ENCODE results near the gene MAST3. TPM values are rescaled to one million over a fixed set of nuclear protein-coding genes. Genes with fewer than 3 reads are reported as not detected.
"Not testable (repeated sequence)": the region's sequence is repeated elsewhere in the genome, so short reads cannot be mapped to it uniquely, and the experiment has no call there.

MAST3 gene
- total and polyA plus RNA-seq, 2 donors (not counting 1 experiment from before 2014, with no cell fraction given): 43.5 to 85.5 TPM

GRCh38 chr19:18086590-18087138 is 10.9 kb upstream of the MAST3 start, which contains the start of gene IL12RB1:
IL12RB1 (minus strand) TSS chr19:18086934; CDS start chr19:18086823, 111 bp downstream.
- H3K79me2 ChIP-seq (ENCODE audit: control insufficient read depth, insufficient read depth, low read length): peaks cover 40% of the 10 kb centered on the region
- peaks cover 57% of the 10 kb centered on the region for H3K4me1 Mint-ChIP-seq
- WGBS (ENCODE audit: insufficient coverage): 0% methylated on average over 4 of the region's 12 CpGs
- H3K4me1 ChIP-seq (ENCODE audit: control insufficient read depth in 2 of 2, insufficient read depth in 2 of 2, low read length in 2 of 2): peaks cover 48 to 60% of the 10 kb centered on the region in 2 donors
- peak within 1 kb of the TSS; percentile 90 for H3K4me3 Mint-ChIP-seq
- ChIA-PET CTCF (interaction anchor here (0.7 to 7.1 kb wide), 4 partner anchors 24 to 144 kb away, joined by 3 to 58 read pairs (median 5); no protein-coding TSS in a partner anchor), POLR2A (interaction anchor here (0.5 to 2.2 kb wide), 8 partner anchors 11 to 750 kb away, joined by 3 to 13 read pairs (median 4); partner anchors contain the start of genes ARRDC2 and MAST3)
- H3K36me3 ChIP-seq (replicated peaks in 1 of 2; ENCODE audit: control extremely low read depth in 1 of 2, control insufficient read depth in 1 of 2, extremely low read depth in 1 of 2, insufficient read depth in 2 of 2, low read length in 1 of 2): no peaks in the 10 kb centered on the region
- H3K27ac Mint-ChIP-seq: peak within 1 kb of the TSS; percentile 92
- peak; percentile 73 for DNase-seq
- no peaks in the 10 kb centered on the region for H3K27me3 ChIP-seq (replicated peaks in 1 of 4; ENCODE audit: control extremely low read depth in 1 of 4, control insufficient read depth in 3 of 4, insufficient read depth in 4 of 4, low read length in 3 of 4)
- intact Hi-C loops (cut with micrococcal nuclease): no loop called here
- H3K9me3 ChIP-seq (ENCODE audit: control extremely low read depth in 1 of 3, control insufficient read depth in 2 of 3, insufficient read depth in 1 of 3, low read length in 2 of 3): no peaks in the 10 kb centered on the region
- no peak for TF ChIP-seq CTCF (IDR thresholded peaks at IDR 0.05)
- TF ChIP-seq EZH2 (IDR thresholded peaks at IDR 0.05; ENCODE audit: borderline replicate concordance, insufficient read depth, low read depth, low read length, poor library complexity, severe bottlenecking): no peak
- H3K4me3 ChIP-seq (ENCODE audit: control extremely low read depth in 1 of 5, extremely low read depth in 1 of 5, insufficient read depth in 1 of 5, low read depth in 2 of 5, low read length in 4 of 5): peak within 1 kb of the TSS; percentile 42 to 87 (median 61)
- peak within 1 kb of the TSS; percentile 94 for H2AFZ ChIP-seq (ENCODE audit: insufficient read depth, low read depth, low read length, poor library complexity, severe bottlenecking)
- peak within 1 kb of the TSS; percentile 92 for H3K9ac ChIP-seq (ENCODE audit: low read length)
- H3K27ac ChIP-seq (ENCODE audit: low read length in 2 of 2): peak within 1 kb of the TSS; percentile 73 to 79
- ATAC-seq (ENCODE audit: low read depth): peak; percentile 47
- H3K27me3 Mint-ChIP-seq: no peaks in the 10 kb centered on the region
- H4K20me1 ChIP-seq (ENCODE audit: control insufficient read depth, insufficient read depth, low read length, poor library complexity, severe bottlenecking): no peaks in the 10 kb centered on the region
- H3K4me2 ChIP-seq (replicated peaks; ENCODE audit: low read depth, low read length, poor library complexity, severe bottlenecking): peak within 1 kb of the TSS; percentile 98
- peaks cover 8% of the 10 kb centered on the region for H3K9me3 Mint-ChIP-seq (ENCODE audit: insufficient read depth)

GRCh38 chr19:18089096-18089541 is 8.5 kb upstream of the MAST3 start:
- Mint-ChIP-seq H3K4me1 (peaks cover 60% of the 10 kb centered on the region), H3K27ac (peak overlapping the region; percentile 97), H3K4me3 (peak overlapping the region; percentile 80)
- Histone ChIP-seq H3K79me2 (ENCODE audit: control insufficient read depth, insufficient read depth, low read length) (peaks cover 37% of the 10 kb centered on the region), H3K4me2 (replicated peaks; ENCODE audit: low read depth, low read length, poor library complexity, severe bottlenecking) (peak overlapping the region; percentile 69), H3K4me1 (ENCODE audit: control insufficient read depth in 2 of 2, insufficient read depth in 2 of 2, low read length in 2 of 2) (peaks cover 53 to 69% of the 10 kb centered on the region in 2 donors), H3K27ac (ENCODE audit: low read length in 2 of 2) (peak overlapping the region; percentile 94 to 97)
- H4K20me1 ChIP-seq (ENCODE audit: control insufficient read depth, insufficient read depth, low read length, poor library complexity, severe bottlenecking); H3K9me3 Mint-ChIP-seq (ENCODE audit: insufficient read depth); H2AFZ ChIP-seq (ENCODE audit: insufficient read depth, low read depth, low read length, poor library complexity, severe bottlenecking); H3K27me3 Mint-ChIP-seq; H3K4me3 ChIP-seq (ENCODE audit: control extremely low read depth in 1 of 5, extremely low read depth in 1 of 5, insufficient read depth in 1 of 5, low read depth in 2 of 5, low read length in 4 of 5); H3K36me3 ChIP-seq (replicated peaks in 1 of 2; ENCODE audit: control extremely low read depth in 1 of 2, control insufficient read depth in 1 of 2, extremely low read depth in 1 of 2, insufficient read depth in 2 of 2, low read length in 1 of 2); H3K9me3 ChIP-seq (ENCODE audit: control extremely low read depth in 1 of 3, control insufficient read depth in 2 of 3, insufficient read depth in 1 of 3, low read length in 2 of 3); H3K9ac ChIP-seq (ENCODE audit: low read length); H3K27me3 ChIP-seq (replicated peaks in 1 of 4; ENCODE audit: control extremely low read depth in 1 of 4, control insufficient read depth in 3 of 4, insufficient read depth in 4 of 4, low read length in 3 of 4): not testable (repeated sequence)
- intact Hi-C loops (cut with micrococcal nuclease): loop anchor here (1.0 kb wide), 1 partner anchor 8 kb away; the partner anchor contains the start of gene MAST3
- CTCF ChIA-PET: interaction anchor here (1.1 to 7.1 kb wide), 3 partner anchors 10 to 21 kb away, joined by 3 to 58 read pairs (median 7); no protein-coding TSS in a partner anchor
- DNase-seq (peak; percentile 81), ATAC-seq (ENCODE audit: low read depth) (peak; percentile 68)
- WGBS (ENCODE audit: insufficient coverage): 4% methylated on average over 4 of the region's 11 CpGs
- POLR2A ChIA-PET: interaction anchor here (0.6 to 3.1 kb wide), 13 partner anchors 9 to 237 kb away, joined by 3 to 23 read pairs (median 4); partner anchors contain the start of gene MAST3
